Activated CD4-positive, alpha-beta T cell treated with anti-CD3 and anti-CD28 coated beads, Interleukin-2, amount 50 U/mL, for 4 hours (primary cell): ENCODE data around the gene OR52I2.

Experiments
- DNase-seq, 2 experiments: peaks; one replicate each; pipeline ENCODE4 v3.0.0-alpha.2; 2020

The OR52I2 gene

DNA sequence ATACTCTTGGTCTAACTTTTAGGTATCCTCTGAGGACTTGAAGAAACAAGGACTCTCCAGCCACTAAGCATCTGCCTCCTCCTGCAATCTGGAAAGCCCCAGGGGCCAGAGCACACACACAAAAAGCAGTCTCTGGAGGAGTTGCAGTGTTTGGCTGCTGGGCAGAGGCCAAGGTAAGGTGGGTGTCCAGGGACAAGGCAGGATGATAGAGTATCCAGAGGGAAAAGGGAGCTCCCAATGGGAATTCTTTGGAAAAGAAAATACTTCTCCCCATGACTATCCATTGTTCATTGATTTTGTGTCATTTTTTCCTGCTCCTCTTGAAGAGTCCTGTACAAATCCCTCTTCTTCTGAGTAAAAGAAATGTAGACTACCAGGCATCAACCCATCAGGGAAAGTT, at the start of gene OR52I2:
Gene OR52I2 (plus strand): TSS at position 301 of the 400 bp plus-strand sequence.
- DNase-seq = no peak

DNA sequence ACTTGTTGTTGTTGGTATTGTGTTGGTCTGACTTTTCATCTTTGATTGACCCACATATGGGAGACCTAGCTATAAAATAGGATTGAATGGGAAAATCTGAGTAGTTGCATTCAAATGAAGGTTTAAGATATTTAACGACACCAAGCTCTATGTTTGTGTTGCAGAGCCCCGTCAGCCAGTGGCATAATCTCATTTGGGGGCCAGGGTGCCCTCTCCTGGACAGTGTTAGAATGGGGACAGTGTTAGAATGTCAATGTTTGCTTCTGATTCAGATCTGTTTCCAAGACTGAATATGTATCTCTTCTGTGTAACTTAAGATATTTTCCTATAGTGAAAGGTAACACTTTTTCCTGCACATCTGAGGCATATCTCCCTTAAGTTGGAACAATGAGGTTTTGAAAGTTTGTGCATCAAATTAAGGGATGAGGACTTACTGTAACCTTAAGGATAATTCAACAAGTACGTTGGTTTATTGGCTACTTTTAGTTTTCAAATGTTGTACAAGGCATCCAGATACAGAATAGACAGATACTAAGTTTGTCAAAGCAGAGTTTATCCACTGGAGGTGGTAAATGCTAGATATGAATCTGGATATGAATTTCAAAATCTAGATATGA, 41.8 kb upstream of the OR52I2 start:
- DNase-seq = peak; percentile 30 to 34

DNA sequence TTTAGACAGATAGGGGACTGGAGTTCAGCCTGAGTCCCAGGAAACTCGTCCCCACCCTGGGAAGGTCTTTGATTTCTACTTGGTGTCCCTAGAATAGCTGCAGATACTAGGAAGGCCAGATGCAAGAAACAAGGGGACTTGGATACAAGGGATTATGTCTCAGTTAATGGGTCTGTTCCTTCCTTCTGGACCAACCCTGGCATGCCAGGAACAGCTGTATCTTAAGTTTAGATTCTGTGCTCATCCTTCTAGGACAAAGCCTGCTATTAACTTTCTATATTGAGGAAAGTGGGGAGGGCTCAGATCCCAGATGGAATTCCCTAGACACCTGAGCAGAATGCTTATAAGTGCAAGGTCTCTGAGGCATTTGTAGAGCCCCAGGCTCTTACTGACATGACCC, 40.5 kb upstream of the OR52I2 start:
- no peak for DNase-seq

DNA sequence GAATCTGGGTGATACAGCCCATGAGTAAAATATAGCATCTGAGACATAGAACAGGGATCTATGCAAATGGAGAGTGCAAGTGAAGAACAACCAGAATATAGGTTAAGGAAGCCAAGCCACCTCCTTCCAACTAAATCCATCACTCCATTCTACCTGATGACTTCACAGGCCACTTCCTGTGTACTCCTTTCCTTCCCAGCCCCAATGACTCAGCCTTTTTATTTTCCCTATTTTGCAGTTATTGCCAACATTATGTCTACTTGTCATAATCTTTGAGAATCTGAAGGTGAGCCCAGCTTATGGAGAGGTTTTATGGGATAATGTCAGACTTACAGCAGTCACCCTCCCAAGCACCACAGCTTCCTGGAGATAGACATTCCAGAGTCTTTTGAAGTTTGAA, 38.0 kb upstream of the OR52I2 start:
- no peak for DNase-seq

DNA sequence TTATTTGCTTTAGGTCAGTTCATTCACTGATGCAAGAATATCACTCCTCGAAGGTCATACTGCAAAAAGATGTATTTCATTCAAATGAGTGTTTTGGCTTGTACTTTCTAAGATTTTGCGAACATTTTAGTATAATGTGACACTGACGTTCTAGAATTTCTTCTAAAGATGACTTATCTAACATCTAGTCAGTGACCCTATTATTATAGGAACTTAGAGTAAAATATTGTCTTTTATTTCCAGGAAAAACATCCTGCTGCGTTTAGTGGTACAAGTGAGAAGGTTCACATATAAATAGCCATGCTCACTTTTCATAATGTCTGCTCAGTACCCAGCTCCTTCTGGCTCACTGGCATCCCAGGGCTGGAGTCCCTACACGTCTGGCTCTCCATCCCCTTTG, 36.7 kb upstream of the OR52I2 start, which contains the start of gene OR52M1:
Gene OR52M1 (plus strand): TSS at position 301 of the 400 bp plus-strand sequence. CDS start 0 bp downstream, at position 301.
- no peak for DNase-seq

DNA sequence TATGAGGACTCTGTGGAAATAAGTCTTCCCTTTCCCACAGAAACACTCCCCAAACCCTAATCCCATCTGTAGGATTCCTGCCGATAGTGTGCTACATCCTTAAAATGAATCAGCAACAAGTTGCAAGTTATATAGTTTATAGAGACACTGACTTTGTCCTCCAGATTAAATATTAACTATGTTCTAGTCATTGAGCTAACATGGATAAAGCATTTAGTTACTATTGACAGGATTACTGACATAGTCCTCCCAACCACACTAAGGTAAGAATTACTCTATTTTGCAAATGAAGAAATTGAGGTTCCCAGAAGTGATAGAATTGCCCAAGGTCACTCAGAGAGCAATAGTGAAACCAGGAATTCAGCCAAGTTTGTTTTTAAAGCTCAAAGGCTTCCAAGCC, 34.7 kb upstream of the OR52I2 start:
- no peak for DNase-seq

DNA sequence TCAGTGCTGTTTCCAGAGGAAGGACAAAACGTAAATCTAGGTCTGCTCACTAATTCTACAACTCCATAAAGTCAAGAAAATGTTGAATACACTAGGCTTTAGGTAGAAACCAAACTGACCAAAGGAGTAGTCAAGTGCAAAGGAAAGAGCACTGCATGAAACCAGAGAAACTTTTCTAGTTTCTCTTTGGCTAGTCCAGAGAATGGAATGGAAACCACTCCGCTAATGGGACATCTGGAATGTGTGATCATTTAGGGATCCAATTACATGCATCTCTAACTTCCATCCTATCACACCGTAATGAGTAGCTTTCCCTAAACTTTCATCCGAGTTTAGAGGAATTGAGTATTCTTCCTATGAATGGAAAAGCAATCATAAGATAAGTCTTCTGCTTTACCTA, 34.1 kb upstream of the OR52I2 start:
- no peak for DNase-seq

DNA sequence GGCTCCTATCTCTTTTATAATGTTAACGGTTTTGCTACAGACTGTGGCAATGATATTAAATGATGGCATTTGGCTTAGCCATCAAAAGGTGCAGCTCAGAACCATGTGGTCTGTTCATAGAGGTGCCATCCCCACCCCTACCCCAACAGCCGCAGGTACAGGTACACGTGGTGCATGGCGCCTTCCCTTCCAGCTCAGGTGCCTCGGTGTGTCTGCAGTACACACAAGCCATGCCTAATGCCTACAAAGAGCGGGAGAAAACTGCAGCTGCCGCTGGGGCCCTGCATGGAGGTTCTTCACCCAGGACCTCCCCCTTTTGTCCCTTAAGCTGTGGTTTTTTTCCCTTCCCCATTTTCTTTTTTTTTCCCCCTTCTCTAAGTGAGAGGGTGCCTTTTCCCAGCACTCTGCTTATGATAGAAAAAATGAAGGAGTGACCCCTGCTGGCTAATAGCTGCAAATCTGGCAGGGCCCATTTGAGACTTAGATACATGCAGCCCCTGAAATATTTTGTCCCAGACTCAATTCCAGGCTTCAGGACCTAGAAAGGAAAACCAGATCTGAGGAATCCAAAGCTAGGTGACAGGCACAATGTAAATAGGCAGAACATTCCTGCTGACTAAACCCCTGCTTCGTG, 30.1 kb upstream of the OR52I2 start:
- no peak for DNase-seq

DNA sequence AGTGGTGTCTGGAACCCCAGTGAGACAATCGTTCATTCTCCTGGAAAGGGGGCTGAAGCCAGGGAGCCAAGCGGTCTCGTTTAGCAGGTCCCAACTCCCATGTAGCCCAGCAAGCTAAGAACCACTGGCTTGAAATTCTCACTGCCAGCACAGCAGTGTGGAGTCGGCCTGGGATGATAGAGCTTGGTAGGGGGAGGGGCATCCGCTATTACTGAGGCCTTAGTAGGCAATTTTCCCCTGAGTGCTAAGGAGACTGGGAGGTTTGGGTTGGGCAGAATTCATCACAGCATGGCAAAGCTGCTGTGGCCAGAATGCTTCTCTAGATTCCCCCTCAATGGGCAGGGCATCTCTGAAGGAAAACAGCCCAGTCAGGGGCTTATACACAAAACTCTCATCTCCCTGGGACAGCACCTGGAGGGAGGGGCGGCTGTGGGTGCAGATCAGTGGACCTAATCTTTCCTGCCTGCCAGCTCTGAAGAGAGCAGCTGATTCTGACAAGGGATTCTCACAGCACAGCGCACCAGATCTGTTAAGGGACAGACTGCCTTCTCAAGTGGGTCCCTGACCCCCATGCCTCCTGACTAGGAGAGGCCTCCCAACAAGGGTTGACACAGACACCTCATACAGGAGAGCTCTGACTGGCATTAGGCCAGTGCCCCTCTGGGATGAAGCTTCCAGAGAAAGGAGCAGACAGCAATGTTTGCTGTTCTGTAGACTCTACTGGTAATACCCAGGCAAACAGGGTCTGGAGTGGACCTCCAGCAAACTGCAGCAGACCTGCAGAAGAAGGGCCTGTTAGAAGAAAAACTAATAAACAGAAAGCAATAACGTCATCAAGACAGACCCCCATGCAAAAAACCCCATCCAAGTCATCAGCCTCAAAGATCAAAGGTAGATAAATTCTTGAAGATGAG, 21.8 kb upstream of the OR52I2 start:
- no peak for DNase-seq

DNA sequence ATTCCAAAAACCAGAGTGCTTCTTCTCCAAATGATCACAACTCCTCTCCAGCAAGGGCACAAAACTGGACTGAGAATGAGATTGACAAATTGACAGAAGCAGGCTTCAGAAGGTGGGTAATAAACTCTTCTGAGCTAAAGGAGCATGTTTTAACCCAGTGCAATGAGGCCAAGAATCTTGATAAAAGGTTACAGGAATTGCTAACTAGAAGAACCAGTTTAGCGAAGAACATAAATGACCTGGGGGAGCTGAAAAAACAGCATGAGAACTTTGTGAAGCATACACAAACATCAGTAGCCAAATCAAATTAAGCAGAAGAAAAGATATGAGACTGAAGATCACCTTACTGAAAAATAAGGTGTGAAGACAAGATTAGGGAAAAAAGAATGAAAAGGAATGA, 21.1 kb upstream of the OR52I2 start:
- no peak for DNase-seq

DNA sequence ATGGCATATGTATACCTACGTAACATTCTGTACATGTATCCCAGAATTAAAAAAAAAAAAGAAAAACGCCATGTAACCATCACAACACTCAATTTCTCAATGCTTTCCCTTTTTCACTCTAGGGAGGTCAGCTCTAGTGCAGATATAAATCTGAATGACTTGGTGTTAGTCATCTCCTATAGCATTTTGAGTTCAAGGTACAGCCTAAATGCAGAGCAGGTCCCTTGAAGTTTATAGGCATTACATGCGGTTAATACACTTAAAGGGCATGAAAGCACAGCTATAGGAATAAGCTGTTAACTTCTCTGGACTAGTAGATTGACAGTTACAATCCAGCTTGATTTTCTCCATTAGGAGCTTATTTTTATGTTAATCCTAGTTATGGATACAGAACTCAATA, 16.2 kb upstream of the OR52I2 start:
- DNase-seq = no peak

DNA sequence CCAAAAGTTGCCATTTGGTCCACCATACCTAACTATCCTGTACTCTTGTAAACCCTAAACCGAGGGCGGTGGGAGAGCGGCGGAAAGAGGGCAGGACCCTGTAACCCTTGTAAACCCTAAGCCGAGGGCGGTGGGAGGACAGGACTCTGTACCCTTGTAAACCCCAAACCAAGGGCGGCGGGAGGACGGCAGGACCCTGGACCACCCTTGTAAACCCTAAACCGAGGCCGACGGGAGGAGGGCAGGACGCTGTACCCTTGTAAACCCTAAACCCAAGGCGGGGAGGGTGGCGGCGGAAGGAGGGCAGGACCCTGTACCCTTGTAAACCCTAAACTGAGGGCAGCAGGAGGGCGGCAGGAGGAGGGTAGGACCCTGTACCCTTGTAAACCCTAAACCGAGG, 12.5 kb upstream of the OR52I2 start:
- DNase-seq = no peak

DNA sequence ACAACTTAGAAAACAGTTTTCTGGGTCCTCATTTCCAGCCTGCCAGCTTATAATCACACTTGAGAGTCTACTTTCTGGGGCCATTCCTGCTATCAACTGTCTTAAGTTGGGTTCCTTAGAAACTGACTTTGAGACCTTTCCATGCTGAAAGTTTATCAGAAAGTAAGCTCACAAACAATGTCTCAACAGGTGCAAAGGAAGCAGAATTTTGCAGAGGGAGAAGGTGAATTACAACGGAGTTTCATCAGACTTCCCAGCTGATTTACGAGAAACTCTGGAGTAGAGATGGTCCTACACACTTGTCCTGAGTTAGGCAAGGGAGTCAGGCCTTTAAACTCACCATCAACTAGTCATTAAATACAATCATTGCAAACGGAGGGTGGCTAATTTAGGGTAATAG, 4.7 kb upstream of the OR52I2 start:
- DNase-seq = no peak

DNA sequence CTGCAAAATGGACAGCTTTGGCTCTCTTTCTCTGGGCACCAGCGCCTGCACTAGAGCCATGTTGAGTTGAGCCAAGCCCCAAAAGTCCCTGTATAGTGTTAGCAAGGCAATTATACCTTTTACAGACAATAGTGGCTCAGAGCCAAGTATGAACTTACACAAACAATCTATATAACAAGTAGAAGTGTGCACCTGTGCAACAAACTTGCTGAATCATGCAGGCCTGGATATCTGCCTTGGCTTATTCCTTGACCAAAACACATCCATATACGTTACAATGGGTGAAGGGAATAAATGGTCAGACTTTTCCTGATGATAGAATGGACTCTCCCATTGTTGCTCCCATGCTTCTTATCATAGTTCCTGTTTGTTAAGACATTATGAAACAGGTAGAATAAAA, 3.8 kb upstream of the OR52I2 start:
- no peak for DNase-seq

DNA sequence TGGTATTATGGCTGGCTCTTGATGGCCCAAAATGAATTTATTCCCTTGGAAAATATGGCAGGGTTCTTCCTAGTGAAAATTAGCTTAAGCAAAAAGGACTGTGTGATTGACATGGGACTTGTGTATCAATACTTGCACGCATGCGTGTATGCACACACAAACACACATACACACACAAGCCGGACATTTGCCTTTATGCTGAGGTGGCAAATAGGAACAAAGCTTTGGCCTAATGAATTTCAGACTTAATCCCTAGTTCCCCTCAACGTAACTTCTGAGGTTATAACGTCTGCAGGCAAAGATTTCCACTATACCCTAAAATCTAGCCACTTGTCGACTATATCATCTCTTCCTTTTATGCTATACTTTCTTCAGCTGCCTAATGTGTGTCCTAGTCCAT, 2.9 kb upstream of the OR52I2 start:
- DNase-seq = no peak

DNA sequence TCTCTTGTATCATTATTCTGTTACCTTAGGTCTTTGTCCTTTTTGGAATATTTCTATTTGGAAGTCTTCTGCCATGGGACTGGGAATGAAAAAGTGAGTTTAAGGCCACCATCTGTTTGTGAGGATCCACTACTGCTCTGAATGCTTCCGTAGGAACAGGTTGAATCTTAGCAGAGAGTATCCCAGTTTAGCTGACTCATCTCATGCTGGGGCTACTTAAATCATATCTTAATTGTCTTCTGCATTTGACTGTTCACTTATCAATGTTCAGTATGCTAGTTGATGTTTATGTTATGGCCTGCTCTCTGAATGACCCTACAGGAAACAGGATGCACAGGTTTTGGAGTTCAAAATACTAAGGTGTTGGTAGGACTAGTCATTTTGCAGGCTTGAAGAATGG, 1.4 kb upstream of the OR52I2 start:
- DNase-seq = no peak

DNA sequence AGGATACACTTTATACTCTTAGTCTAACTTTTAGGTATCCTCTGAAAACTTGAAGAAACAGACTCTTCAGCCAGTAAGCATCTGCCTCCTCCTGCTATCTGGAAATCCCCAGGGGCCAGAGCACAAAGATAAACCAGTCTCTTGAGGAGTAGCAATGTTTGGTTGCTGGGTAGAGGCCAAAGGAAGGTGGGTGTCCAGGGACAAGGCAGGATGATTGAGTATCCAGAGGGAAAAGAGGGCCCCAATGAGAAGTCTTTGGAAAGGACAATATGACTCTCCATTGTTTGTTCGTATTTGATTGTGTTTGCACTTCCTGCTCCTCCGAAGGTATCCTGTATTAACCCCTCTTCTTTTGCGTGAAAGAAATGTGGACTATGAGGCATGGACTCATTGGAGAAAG, 7.5 kb downstream of the OR52I2 start:
- DNase-seq = no peak

DNA sequence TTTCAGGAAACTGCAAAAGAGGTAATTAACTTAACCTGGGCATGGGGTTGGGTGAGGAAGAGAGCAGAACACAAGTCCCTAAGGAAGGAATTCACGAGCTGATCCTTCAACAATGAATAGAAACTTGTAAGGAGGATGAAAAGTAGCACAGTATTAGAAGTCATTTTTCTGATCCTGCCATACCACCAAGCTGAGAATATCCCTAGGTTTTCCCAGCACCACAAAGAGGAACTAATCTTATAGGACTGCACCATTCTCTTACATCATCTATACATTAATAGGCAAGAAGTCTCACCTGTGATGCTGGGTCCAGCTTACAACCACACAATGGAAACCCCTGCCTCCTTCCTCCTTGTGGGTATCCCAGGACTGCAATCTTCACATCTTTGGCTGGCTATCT, 12.2 kb downstream of the OR52I2 start, which contains the start of gene OR52I1:
Gene OR52I1 (plus strand): TSS at position 301 of the 400 bp plus-strand sequence. CDS start 0 bp downstream, at position 301.
- DNase-seq = no peak

DNA sequence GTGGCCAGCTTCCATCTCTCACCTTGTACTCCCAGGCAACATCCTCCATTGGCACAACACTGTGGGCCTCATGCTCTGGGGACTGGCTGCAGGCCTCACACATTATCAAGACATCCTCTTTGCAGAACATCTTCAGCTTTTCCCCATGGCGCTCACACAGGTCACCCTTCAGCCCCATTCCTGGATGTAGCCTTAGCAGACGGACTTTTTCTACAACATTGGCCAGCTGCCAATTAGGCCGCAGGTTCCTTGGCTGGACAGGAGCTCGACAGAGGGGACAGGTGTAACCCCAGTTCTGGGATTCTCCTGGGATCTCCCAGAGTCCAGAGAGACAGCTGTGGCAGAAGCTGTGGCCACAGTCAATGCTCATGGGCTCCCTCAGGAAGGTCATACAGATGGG, 23.5 kb downstream of the OR52I2 start:
- DNase-seq = no peak

DNA sequence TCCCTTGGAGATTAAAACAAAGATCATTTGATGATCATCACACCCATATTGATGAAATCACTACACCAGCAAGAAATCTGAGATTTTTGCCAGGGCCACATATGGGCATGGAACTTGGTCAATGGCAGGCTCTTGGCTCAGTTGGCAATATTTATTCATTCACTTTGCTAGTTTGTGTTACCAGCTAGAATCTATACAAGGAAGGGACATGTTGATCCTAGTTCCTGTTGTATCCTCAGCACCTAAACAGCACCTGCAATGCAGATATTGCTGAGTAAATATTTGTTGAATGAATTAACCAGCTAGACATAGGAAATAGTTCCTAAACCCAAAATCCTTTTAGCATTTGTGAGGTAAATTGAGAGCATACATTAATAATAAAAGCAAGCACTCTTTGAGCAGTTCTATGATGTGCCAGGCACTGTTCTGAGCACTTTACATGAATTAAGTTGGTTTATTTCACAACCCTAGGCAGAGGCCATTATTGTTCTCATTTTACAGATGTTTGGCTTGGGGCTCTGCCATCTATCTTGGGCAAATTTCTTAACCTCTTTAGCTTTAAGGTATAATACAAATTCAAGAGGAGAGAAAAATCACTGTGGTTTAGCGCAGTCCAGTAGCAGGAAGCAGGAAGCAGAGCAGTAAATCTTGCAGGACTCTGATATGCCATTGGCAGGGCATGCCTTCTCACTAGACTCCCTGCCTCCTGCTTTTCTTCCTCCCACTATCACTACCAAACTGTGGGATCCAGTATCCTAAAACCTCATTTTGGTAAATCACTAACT, 24.9 kb downstream of the OR52I2 start:
- no peak for DNase-seq

DNA sequence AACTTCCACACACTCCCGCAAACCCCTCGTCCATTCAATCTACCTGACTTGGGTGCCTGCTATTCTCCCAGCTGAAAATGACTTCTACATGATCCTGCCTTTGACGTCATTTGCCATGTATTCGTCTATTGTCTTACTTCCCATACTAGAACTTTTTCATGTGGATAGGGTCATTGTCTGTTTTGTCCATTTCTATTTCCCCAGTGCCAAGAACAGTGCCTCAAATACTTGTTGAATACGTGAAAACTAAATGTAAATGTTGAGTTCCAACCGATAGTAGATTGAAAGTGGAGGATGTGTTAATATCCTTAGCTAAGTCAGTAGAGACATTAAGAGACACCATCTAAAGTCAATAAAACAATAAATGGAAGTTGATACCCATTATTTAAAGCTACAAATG, 25.6 kb downstream of the OR52I2 start:
- no peak for DNase-seq

DNA sequence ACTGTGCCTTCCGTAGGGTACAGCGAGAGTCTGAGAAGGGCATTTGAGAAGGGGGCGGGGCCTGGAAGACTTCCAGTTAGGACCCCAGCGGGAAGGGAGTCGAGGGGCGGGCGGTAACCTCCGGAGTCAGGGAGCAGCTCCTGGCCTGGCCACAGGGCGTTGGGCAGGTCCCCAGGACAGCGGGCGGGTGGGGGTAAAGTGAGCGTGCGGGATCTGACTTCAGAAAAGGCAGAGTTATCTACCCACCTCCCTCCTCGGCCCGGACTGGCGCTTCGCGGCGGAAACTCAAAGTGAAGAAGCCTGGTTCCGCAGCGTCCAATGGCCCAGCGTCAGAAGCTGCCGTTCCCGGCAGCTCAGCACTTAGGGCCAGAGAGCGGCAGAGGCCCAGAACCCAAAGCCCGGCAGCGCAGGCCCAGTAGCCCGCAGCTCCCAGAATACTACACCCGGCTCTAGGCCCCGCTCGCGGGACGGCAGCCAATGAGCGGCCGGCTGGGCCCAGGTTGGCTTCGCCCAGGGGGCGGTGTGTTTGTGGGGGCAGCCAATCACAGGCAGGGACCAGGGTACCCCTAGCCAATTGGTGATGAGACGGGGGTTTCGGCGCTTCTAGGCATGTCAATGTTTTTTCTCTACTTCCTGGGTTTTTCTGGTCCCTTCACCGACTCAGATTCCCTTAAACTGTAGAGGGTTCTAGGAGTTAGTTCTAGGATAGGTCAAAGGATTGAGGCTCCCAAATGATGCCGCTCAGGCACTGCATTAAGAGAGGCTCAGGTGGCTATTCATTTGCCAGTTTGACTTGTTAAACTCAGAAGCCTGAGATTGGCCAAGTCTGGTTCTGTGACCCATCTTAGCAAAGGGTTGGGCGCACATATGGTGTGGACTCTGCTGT, 26.5 kb downstream of the OR52I2 start, which contains the start of gene TRIM68:
Gene TRIM68 (minus strand): TSS at position 451 of the 886 bp plus-strand sequence. CDS start 2,727 bp downstream, outside the sequence.
- peak; percentile 92 for DNase-seq
